ENCODE measurements around the gene TCERG1L.

TCERG1L gene

GRCh38 chr10:131074682-131075081, 236.8 kb downstream of the TCERG1L start:
- DNase-seq, result no peak
- CTCF ChIA-PET, result interaction anchor here (0.9 kb wide), 1 partner anchor 12 kb away, joined by 3 read pairs; no protein-coding TSS in a partner anchor
- Histone ChIP-seq H3K4me1 (ENCODE audit: control extremely low read depth in 1 of 4, control insufficient read depth in 4 of 4, insufficient read depth in 4 of 4, low read length in 3 of 4) (no peaks in the 10 kb centered on the region), H3K36me3 (ENCODE audit: control insufficient read depth in 4 of 4, insufficient read depth in 4 of 4, low read length in 3 of 4) (no peaks in the 10 kb centered on the region), H3K27ac (ENCODE audit: insufficient read depth in 1 of 2, low read depth in 1 of 2, low read length in 2 of 2, poor library complexity in 1 of 2, severe bottlenecking in 2 of 2) (no peak overlapping the region), H3K4me3 (ENCODE audit: control insufficient read depth in 1 of 7, extremely low read depth in 1 of 7, insufficient read depth in 4 of 7, low read depth in 2 of 7, low read length in 6 of 7) (no peak overlapping the region), H3K27me3 (replicated peaks in 2 of 5; ENCODE audit: control insufficient read depth in 4 of 5, insufficient read depth in 5 of 5, low read length in 4 of 5) (no peaks in the 10 kb centered on the region), H3K9me3 (ENCODE audit: control extremely low read depth in 1 of 5, control insufficient read depth in 4 of 5, insufficient read depth in 2 of 5, low read depth in 1 of 5, low read length in 4 of 5) (no peaks in the 10 kb centered on the region)
- WGBS (ENCODE audit: insufficient coverage), result 92% methylated on average over 8 of the region's 8 CpGs
- POLR2A ChIA-PET, result no interaction called here

- WGBS (ENCODE audit: insufficient coverage), result 84% methylated on average over 9 of the region's 11 CpGs
- Histone ChIP-seq H3K9me3 (ENCODE audit: control extremely low read depth in 1 of 5, control insufficient read depth in 4 of 5, insufficient read depth in 2 of 5, low read depth in 1 of 5, low read length in 4 of 5) (no peaks in the 10 kb centered on the region), H3K36me3 (ENCODE audit: control insufficient read depth in 4 of 4, insufficient read depth in 4 of 4, low read length in 3 of 4) (no peaks in the 10 kb centered on the region), H3K4me1 (ENCODE audit: control extremely low read depth in 1 of 4, control insufficient read depth in 4 of 4, insufficient read depth in 4 of 4, low read length in 3 of 4) (peaks cover 0 to under 1% (median 0%) of the 10 kb centered on the region in 4 experiments), H3K27me3 (replicated peaks in 2 of 5; ENCODE audit: control insufficient read depth in 4 of 5, insufficient read depth in 5 of 5, low read length in 4 of 5) (no peaks in the 10 kb centered on the region), H3K4me3 (ENCODE audit: control insufficient read depth in 1 of 7, extremely low read depth in 1 of 7, insufficient read depth in 4 of 7, low read depth in 2 of 7, low read length in 6 of 7) (no peak overlapping the region), H3K27ac (ENCODE audit: insufficient read depth in 1 of 2, low read depth in 1 of 2, low read length in 2 of 2, poor library complexity in 1 of 2, severe bottlenecking in 2 of 2) (no peak overlapping the region)
- POLR2A ChIA-PET, result no interaction called here
- DNase-seq, result no peak
- CTCF ChIA-PET, result no interaction called here
Measured at GRCh38 chr10:131073469-131074035, 238.0 kb downstream of the TCERG1L start.

- DNase-seq, result no peak
- WGBS (ENCODE audit: insufficient coverage), result over 99% methylated on average over 9 of the region's 13 CpGs
- H3K9me3 ChIP-seq (ENCODE audit: control extremely low read depth in 1 of 5, control insufficient read depth in 4 of 5, insufficient read depth in 2 of 5, low read depth in 1 of 5, low read length in 4 of 5), result no peaks in the 10 kb centered on the region
- H3K36me3 ChIP-seq (ENCODE audit: control insufficient read depth in 4 of 4, insufficient read depth in 4 of 4, low read length in 3 of 4), result no peaks in the 10 kb centered on the region
- ChIA-PET CTCF (no interaction called here), POLR2A (no interaction called here)
- H3K27me3 ChIP-seq (replicated peaks in 2 of 5; ENCODE audit: control insufficient read depth in 4 of 5, insufficient read depth in 5 of 5, low read length in 4 of 5), result peaks cover 0 to 4% (median 0%) of the 10 kb centered on the region in 5 experiments
- peaks cover 0 to 3% (median 0%) of the 10 kb centered on the region in 4 experiments for H3K4me1 ChIP-seq (ENCODE audit: control extremely low read depth in 1 of 4, control insufficient read depth in 4 of 4, insufficient read depth in 4 of 4, low read length in 3 of 4)
- no peak overlapping the region for H3K27ac ChIP-seq (ENCODE audit: insufficient read depth in 1 of 2, low read depth in 1 of 2, low read length in 2 of 2, poor library complexity in 1 of 2, severe bottlenecking in 2 of 2)
- no peak overlapping the region for H3K4me3 ChIP-seq (ENCODE audit: control insufficient read depth in 1 of 7, extremely low read depth in 1 of 7, insufficient read depth in 4 of 7, low read depth in 2 of 7, low read length in 6 of 7)
Measured at GRCh38 chr10:131072651-131073468, 238.7 kb downstream of the TCERG1L start.

- H3K27me3 ChIP-seq (replicated peaks in 2 of 5; ENCODE audit: control insufficient read depth in 4 of 5, insufficient read depth in 5 of 5, low read length in 4 of 5), result peaks cover 0 to 4% (median 0%) of the 10 kb centered on the region in 5 experiments
- POLR2A ChIA-PET, result no interaction called here
- no peak for DNase-seq
- no peak overlapping the region for H3K4me3 ChIP-seq (ENCODE audit: control insufficient read depth in 1 of 7, extremely low read depth in 1 of 7, insufficient read depth in 4 of 7, low read depth in 2 of 7, low read length in 6 of 7)
- WGBS (ENCODE audit: insufficient coverage), result 100% methylated on average over 7 of the region's 7 CpGs
- CTCF ChIA-PET, result no interaction called here
- no peak overlapping the region for H3K27ac ChIP-seq (ENCODE audit: insufficient read depth in 1 of 2, low read depth in 1 of 2, low read length in 2 of 2, poor library complexity in 1 of 2, severe bottlenecking in 2 of 2)
- no peaks in the 10 kb centered on the region for H3K36me3 ChIP-seq (ENCODE audit: control insufficient read depth in 4 of 4, insufficient read depth in 4 of 4, low read length in 3 of 4)
- no peaks in the 10 kb centered on the region for H3K9me3 ChIP-seq (ENCODE audit: control extremely low read depth in 1 of 5, control insufficient read depth in 4 of 5, insufficient read depth in 2 of 5, low read depth in 1 of 5, low read length in 4 of 5)
- H3K4me1 ChIP-seq (ENCODE audit: control extremely low read depth in 1 of 4, control insufficient read depth in 4 of 4, insufficient read depth in 4 of 4, low read length in 3 of 4), result peaks cover 0 to 3% (median 0%) of the 10 kb centered on the region in 4 experiments
Measured at GRCh38 chr10:131071721-131072120, 239.8 kb downstream of the TCERG1L start.

- Histone ChIP-seq H3K4me1 (ENCODE audit: control extremely low read depth in 1 of 4, control insufficient read depth in 4 of 4, insufficient read depth in 4 of 4, low read length in 3 of 4) (peaks cover 0 to 3% (median 0%) of the 10 kb centered on the region in 4 experiments), H3K27ac (ENCODE audit: insufficient read depth in 1 of 2, low read depth in 1 of 2, low read length in 2 of 2, poor library complexity in 1 of 2, severe bottlenecking in 2 of 2) (no peak overlapping the region), H3K36me3 (ENCODE audit: control insufficient read depth in 4 of 4, insufficient read depth in 4 of 4, low read length in 3 of 4) (no peaks in the 10 kb centered on the region), H3K27me3 (replicated peaks in 2 of 5; ENCODE audit: control insufficient read depth in 4 of 5, insufficient read depth in 5 of 5, low read length in 4 of 5) (peaks cover 0 to 4% (median 0%) of the 10 kb centered on the region in 5 experiments), H3K4me3 (ENCODE audit: control insufficient read depth in 1 of 7, extremely low read depth in 1 of 7, insufficient read depth in 4 of 7, low read depth in 2 of 7, low read length in 6 of 7) (no peak overlapping the region), H3K9me3 (ENCODE audit: control extremely low read depth in 1 of 5, control insufficient read depth in 4 of 5, insufficient read depth in 2 of 5, low read depth in 1 of 5, low read length in 4 of 5) (no peaks in the 10 kb centered on the region)
- ChIA-PET POLR2A (interaction anchor here (0.6 kb wide), 1 partner anchor 1559 kb away, joined by 3 read pairs; no protein-coding TSS in a partner anchor), CTCF (no interaction called here)
- DNase-seq, result no peak
- WGBS (ENCODE audit: insufficient coverage), result 91% methylated on average over 7 of the region's 7 CpGs
Measured at GRCh38 chr10:131070856-131071255, 240.7 kb downstream of the TCERG1L start.

GRCh38 chr10:131068760-131069159, 242.8 kb downstream of the TCERG1L start:
- ChIA-PET POLR2A (no interaction called here), CTCF (interaction anchor here (1.2 kb wide), 1 partner anchor 24 kb away, joined by 3 read pairs; no protein-coding TSS in a partner anchor)
- Histone ChIP-seq H3K4me3 (ENCODE audit: control insufficient read depth in 1 of 7, extremely low read depth in 1 of 7, insufficient read depth in 4 of 7, low read depth in 2 of 7, low read length in 6 of 7) (peak overlapping the region in 2 of 7 experiments; percentile 11), H3K27ac (ENCODE audit: insufficient read depth in 1 of 2, low read depth in 1 of 2, low read length in 2 of 2, poor library complexity in 1 of 2, severe bottlenecking in 2 of 2) (no peak overlapping the region), H3K27me3 (replicated peaks in 2 of 5; ENCODE audit: control insufficient read depth in 4 of 5, insufficient read depth in 5 of 5, low read length in 4 of 5) (peaks cover 0 to 5% (median 0%) of the 10 kb centered on the region in 5 experiments), H3K9me3 (ENCODE audit: control extremely low read depth in 1 of 5, control insufficient read depth in 4 of 5, insufficient read depth in 2 of 5, low read depth in 1 of 5, low read length in 4 of 5) (no peaks in the 10 kb centered on the region), H3K36me3 (ENCODE audit: control insufficient read depth in 4 of 4, insufficient read depth in 4 of 4, low read length in 3 of 4) (no peaks in the 10 kb centered on the region), H3K4me1 (ENCODE audit: control extremely low read depth in 1 of 4, control insufficient read depth in 4 of 4, insufficient read depth in 4 of 4, low read length in 3 of 4) (peaks cover 0 to 3% (median 0%) of the 10 kb centered on the region in 4 experiments)
- peak; percentile 29 to 47 (median 47) for DNase-seq
- WGBS (ENCODE audit: insufficient coverage), result 7% methylated on average over 4 of the region's 6 CpGs

GRCh38 chr10:131068311-131068710, 243.2 kb downstream of the TCERG1L start:
- no peaks in the 10 kb centered on the region for H3K36me3 ChIP-seq (ENCODE audit: control insufficient read depth in 4 of 4, insufficient read depth in 4 of 4, low read length in 3 of 4)
- DNase-seq, result no peak
- ChIA-PET POLR2A (no interaction called here), CTCF (interaction anchor here (0.7 kb wide), 1 partner anchor 21 kb away, joined by 3 read pairs; no protein-coding TSS in a partner anchor)
- 95% methylated on average over 16 of the region's 16 CpGs for WGBS (ENCODE audit: insufficient coverage)
- no peak overlapping the region for H3K27ac ChIP-seq (ENCODE audit: insufficient read depth in 1 of 2, low read depth in 1 of 2, low read length in 2 of 2, poor library complexity in 1 of 2, severe bottlenecking in 2 of 2)
- H3K4me3 ChIP-seq (ENCODE audit: control insufficient read depth in 1 of 7, extremely low read depth in 1 of 7, insufficient read depth in 4 of 7, low read depth in 2 of 7, low read length in 6 of 7), result peak overlapping the region in 1 of 7 experiments; percentile 11
- H3K27me3 ChIP-seq (replicated peaks in 2 of 5; ENCODE audit: control insufficient read depth in 4 of 5, insufficient read depth in 5 of 5, low read length in 4 of 5), result peaks cover 0 to 5% (median 0%) of the 10 kb centered on the region in 5 experiments
- H3K9me3 ChIP-seq (ENCODE audit: control extremely low read depth in 1 of 5, control insufficient read depth in 4 of 5, insufficient read depth in 2 of 5, low read depth in 1 of 5, low read length in 4 of 5), result no peaks in the 10 kb centered on the region
- H3K4me1 ChIP-seq (ENCODE audit: control extremely low read depth in 1 of 4, control insufficient read depth in 4 of 4, insufficient read depth in 4 of 4, low read length in 3 of 4), result peaks cover 0 to 3% (median 0%) of the 10 kb centered on the region in 4 experiments
